A549 (cell line): Measurements from ENCODE around the gene ZBTB20. TPM values are rescaled to one million over a fixed set of nuclear protein-coding genes. Genes with fewer than 3 reads are reported as not detected.

ENCODE experiments used
- ATAC-seq, 2 experiments: fragments of 200-7000 bp in 1 of 2; fragments of >200 bp in 1 of 2; cut with Nextera tagmentation in 1 of 2; cut with Tn5 transposase in 1 of 2; 3 replicates each; pipeline versions ENCODE4 v1.8.0 to v1.9.1; 2018 to 2020; ENCODE audit warnings: mild to moderate bottlenecking in 1 of 2, moderate library complexity in 1 of 2
- CTCF ChIA-PET: fragments of 300-600 bp; sonication (Branson Sonifier 250); formaldehyde crosslinking; extraction: SDS; loops from one replicate; lab custom pipeline; 2021; ENCODE audit warnings: antibody characterized with exemption, inconsistent platforms; lab: Yijun Ruan, JAX
- POLR2A ChIA-PET: fragments of 350-600 bp; formaldehyde crosslinking; extraction: SDS; loops from one replicate; lab custom pipeline; 2021; ENCODE audit warnings: antibody characterized with exemption, inconsistent platforms; lab: Yijun Ruan, JAX
- DNase-seq, 2 experiments: peaks; one replicate each; pipeline versions ENCODE4 v3.0.0 to v3.0.0-alpha.2; 2011 to 2016; ENCODE audit warnings: low read depth in 1 of 2, low spot score in 1 of 2
- FAIRE-seq: peaks from 2 replicates; lab custom pipeline; 2011; peaks lifted over from hg19 to GRCh38; lab: Jason Lieb, UNC
- H3K27ac ChIP-seq, 2 experiments: fragments of >200 bp; sonication (Bioruptor Twin); formaldehyde crosslinking; 3 replicates each; pipeline ENCODE4 v1.5.1; 2016 to 2017
- H3K4me1 ChIP-seq: fragments of >200 bp; sonication (Bioruptor Twin); formaldehyde crosslinking; 3 replicates; pipeline ENCODE4 v1.6.1; 2016
- H3K4me2 ChIP-seq: fragments of >200 bp; sonication (Bioruptor Twin); formaldehyde crosslinking; 3 replicates; pipeline ENCODE4 v1.6.1; 2016
- H3K4me3 ChIP-seq: fragments of >200 bp; sonication (Bioruptor Twin); formaldehyde crosslinking; 3 replicates; pipeline ENCODE4 v1.5.1; 2016
- H3K9me3 ChIP-seq: fragments of >200 bp; sonication (Bioruptor Twin); formaldehyde crosslinking; 3 replicates; pipeline ENCODE4 v1.6.1; 2016
- CBX2 ChIP-seq: fragments of 200-600 bp; sonication (generic); IDR thresholded peaks from 2 replicates; pipeline ENCODE4 v1.6.1; 2016; ENCODE audit warnings: low read depth, mild to moderate bottlenecking, borderline replicate concordance
- CEBPB ChIP-seq, 2 experiments: fragments of >200 bp in 1 of 2; sonication (Bioruptor Twin) in 1 of 2; formaldehyde crosslinking in 1 of 2; IDR thresholded peaks; 2 replicates each; pipeline ENCODE4 v1.6.1; 2012 to 2016
- EHMT2 ChIP-seq: fragments of 200-600 bp; sonication (generic); IDR thresholded peaks from 2 replicates; pipeline ENCODE4 v1.6.1; 2016; ENCODE audit warnings: antibody characterized with exemption, low read depth, mild to moderate bottlenecking, moderate library complexity
- EP300 ChIP-seq, 2 experiments: fragments of >200 bp; sonication (Bioruptor Twin); formaldehyde crosslinking; IDR thresholded peaks; 2 replicates in 1 of 2; 3 replicates in 1 of 2; pipeline ENCODE4 v1.6.1; 2016 to 2017
- HEYL ChIP-seq: fragments of 250-450 bp; sonication (Bioruptor Pico); IDR thresholded peaks from 2 replicates; pipeline ENCODE4 v1.8.0; 2021; ENCODE audit warnings: mild to moderate bottlenecking, moderate library complexity
- HOXB13 ChIP-seq: fragments of 250-450 bp; sonication (Bioruptor Pico); IDR thresholded peaks from 2 replicates; pipeline ENCODE4 v1.5.0; 2020; ENCODE audit warnings: low read depth, mild to moderate bottlenecking, moderate library complexity
- HOXB5 ChIP-seq: fragments of 250-450 bp; sonication (Bioruptor Pico); IDR thresholded peaks from 2 replicates; pipeline ENCODE4 v1.5.0; 2020; ENCODE audit warnings: mild to moderate bottlenecking, moderate library complexity
- JUN ChIP-seq, 2 experiments: fragments of >200 bp; sonication (Bioruptor Twin); formaldehyde crosslinking; IDR thresholded peaks; 2 replicates in 1 of 2; 3 replicates in 1 of 2; pipeline ENCODE4 v1.6.1; 2016 to 2017
- KDM1A ChIP-seq: fragments of 200-600 bp; sonication (generic); IDR thresholded peaks from 2 replicates; pipeline ENCODE4 v1.6.1; 2016; ENCODE audit warnings: low read depth, mild to moderate bottlenecking
- KDM5A ChIP-seq: fragments of 200-600 bp; sonication (generic); IDR thresholded peaks from 2 replicates; pipeline ENCODE4 v1.6.1; 2016; ENCODE audit warnings: antibody characterized with exemption, mild to moderate bottlenecking
- PHF8 ChIP-seq: fragments of 200-600 bp; sonication (generic); IDR thresholded peaks from 2 replicates; pipeline ENCODE4 v1.6.1; 2016; ENCODE audit warnings: low read depth, mild to moderate bottlenecking, antibody characterized with exemption, moderate library complexity, borderline replicate concordance
- POLR2A ChIP-seq: IDR thresholded peaks from 2 replicates; pipeline ENCODE4 v1.6.1; 2012; ENCODE audit warnings: mild to moderate bottlenecking, low read length
- RARB ChIP-seq: fragments of 250-450 bp; sonication (Bioruptor Pico); IDR thresholded peaks from 2 replicates; pipeline ENCODE4 v1.8.0; 2021; ENCODE audit warnings: mild to moderate bottlenecking, moderate library complexity
- RNF2 ChIP-seq: fragments of 200-600 bp; sonication (generic); IDR thresholded peaks from 2 replicates; pipeline ENCODE4 v1.6.1; 2016; ENCODE audit warnings: low read depth, mild to moderate bottlenecking, antibody characterized with exemption, moderate library complexity, borderline replicate concordance
- SMC3 ChIP-seq: fragments of >200 bp; sonication (Bioruptor Twin); formaldehyde crosslinking; IDR thresholded peaks from 3 replicates; pipeline ENCODE4 v1.6.1; 2018; ENCODE audit warnings: inconsistent platforms
- SREBF2 ChIP-seq: fragments of 450-650 bp; IDR thresholded peaks from 2 replicates; pipeline ENCODE4 v1.6.1; 2014; ENCODE audit warnings: mild to moderate bottlenecking, moderate library complexity
- ZFP36 ChIP-seq: fragments of 450-650 bp; IDR thresholded peaks from 2 replicates; pipeline ENCODE4 v1.6.1; 2014; ENCODE audit warnings: borderline replicate concordance; ENCODE audit not compliant: partially characterized antibody
- ZSCAN20 ChIP-seq: fragments of 250-450 bp; sonication (Bioruptor Pico); IDR thresholded peaks from 2 replicates; pipeline ENCODE4 v1.8.0; 2022; ENCODE audit warnings: mild to moderate bottlenecking, moderate library complexity
- WGBS: methylation state at CpG from one replicate; pipeline ENCODE4 v1.1.6; 2017; ENCODE audit errors: missing lambda C conversion rate; 5-methylcytosine and 5-hydroxymethylcytosine counted together
- polyA plus RNA-seq, 4 experiments: library from polyadenylated mRNA; depleted of rRNA in 3 of 4; stranded (reverse); fragments of >200 nt; fragmentation: RNase III in 1 of 4; extraction: RNeasy Plus Mini Kit Qiagen cat#74134 plus additional on column Dnase treatment in 1 of 4; gene quantifications; 2 replicates in 3 of 4; 3 replicates in 1 of 4; pipeline ENCODE4 v1.2.3, GENCODE V29; 2011 to 2017
- TF ChIP-seq, protein P1 (sequence below): fragments of 250-450 bp; sonication (Bioruptor Pico); IDR thresholded peaks from 2 replicates; pipeline ENCODE4 v1.5.0; 2020; ENCODE audit warnings: low read depth, mild to moderate bottlenecking, moderate library complexity
- TF ChIP-seq, protein P2 (sequence below): fragments of 200-600 bp; sonication (generic); IDR thresholded peaks from 2 replicates; pipeline ENCODE4 v1.6.1; 2016; ENCODE audit warnings: antibody characterized with exemption, mild to moderate bottlenecking, moderate library complexity
- TF ChIP-seq, protein P3 (sequence below): fragments of >200 bp; sonication (Bioruptor Twin); formaldehyde crosslinking; IDR thresholded peaks from 3 replicates; pipeline ENCODE4 v1.5.1; 2016

The ZBTB20 gene
- polyA plus RNA-seq, 2 of the 4 experiments (the other 2 are of a cell fraction), result 0.85 to 5.0 TPM

DNA sequence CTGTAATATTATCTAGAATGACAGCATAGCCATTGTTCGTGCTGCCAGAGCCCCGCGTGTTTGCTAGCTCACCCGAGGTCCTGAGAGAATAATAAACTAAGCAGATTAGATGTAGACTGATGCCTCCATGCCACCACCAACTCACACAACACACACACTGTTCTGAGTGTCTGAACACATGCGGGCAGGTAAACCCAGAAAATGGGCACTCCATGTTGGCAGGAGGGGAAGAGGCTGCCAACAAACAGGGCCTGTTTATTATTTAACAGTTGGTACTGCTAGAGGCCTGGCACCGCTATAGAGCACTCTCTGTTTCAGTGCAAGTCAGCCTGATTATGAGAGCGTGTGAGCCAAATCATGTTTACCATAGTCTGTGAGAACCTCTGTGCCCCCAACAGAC is 299.0 kb downstream of the ZBTB20 start:
- no peak overlapping the region for H3K27ac ChIP-seq
- H3K4me2 ChIP-seq, result no peak overlapping the region
- ChIA-PET POLR2A (no interaction called here), CTCF (interaction anchor here (1.1 kb wide), 1 partner anchor 429 kb away, joined by 4 read pairs; no protein-coding TSS in a partner anchor)
- H3K9me3 ChIP-seq, result no peaks in the 10 kb centered on the region
- TF ChIP-seq PHF8 (no peak), EP300 (IDR thresholded peaks at IDR 0.05) (no peak), HOXB5 (CRISPR knock-in tag) (no peak), ZSCAN20 (no peak), RARB (CRISPR knock-in tag) (no peak), KDM5A (no peak), HEYL (CRISPR knock-in tag) (no peak)
- TF ChIP-seq, protein P1, sequence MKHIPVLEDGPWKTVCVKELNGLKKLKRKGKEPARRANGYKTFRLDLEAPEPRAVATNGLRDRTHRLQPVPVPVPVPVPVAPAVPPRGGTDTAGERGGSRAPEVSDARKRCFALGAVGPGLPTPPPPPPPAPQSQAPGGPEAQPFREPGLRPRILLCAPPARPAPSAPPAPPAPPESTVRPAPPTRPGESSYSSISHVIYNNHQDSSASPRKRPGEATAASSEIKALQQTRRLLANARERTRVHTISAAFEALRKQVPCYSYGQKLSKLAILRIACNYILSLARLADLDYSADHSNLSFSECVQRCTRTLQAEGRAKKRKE (CRISPR knock-in tag), result no peak
- TF ChIP-seq, protein P2, sequence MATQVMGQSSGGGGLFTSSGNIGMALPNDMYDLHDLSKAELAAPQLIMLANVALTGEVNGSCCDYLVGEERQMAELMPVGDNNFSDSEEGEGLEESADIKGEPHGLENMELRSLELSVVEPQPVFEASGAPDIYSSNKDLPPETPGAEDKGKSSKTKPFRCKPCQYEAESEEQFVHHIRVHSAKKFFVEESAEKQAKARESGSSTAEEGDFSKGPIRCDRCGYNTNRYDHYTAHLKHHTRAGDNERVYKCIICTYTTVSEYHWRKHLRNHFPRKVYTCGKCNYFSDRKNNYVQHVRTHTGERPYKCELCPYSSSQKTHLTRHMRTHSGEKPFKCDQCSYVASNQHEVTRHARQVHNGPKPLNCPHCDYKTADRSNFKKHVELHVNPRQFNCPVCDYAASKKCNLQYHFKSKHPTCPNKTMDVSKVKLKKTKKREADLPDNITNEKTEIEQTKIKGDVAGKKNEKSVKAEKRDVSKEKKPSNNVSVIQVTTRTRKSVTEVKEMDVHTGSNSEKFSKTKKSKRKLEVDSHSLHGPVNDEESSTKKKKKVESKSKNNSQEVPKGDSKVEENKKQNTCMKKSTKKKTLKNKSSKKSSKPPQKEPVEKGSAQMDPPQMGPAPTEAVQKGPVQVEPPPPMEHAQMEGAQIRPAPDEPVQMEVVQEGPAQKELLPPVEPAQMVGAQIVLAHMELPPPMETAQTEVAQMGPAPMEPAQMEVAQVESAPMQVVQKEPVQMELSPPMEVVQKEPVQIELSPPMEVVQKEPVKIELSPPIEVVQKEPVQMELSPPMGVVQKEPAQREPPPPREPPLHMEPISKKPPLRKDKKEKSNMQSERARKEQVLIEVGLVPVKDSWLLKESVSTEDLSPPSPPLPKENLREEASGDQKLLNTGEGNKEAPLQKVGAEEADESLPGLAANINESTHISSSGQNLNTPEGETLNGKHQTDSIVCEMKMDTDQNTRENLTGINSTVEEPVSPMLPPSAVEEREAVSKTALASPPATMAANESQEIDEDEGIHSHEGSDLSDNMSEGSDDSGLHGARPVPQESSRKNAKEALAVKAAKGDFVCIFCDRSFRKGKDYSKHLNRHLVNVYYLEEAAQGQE, result no peak
- no peak for FAIRE-seq
- 92% methylated on average over 7 of the region's 7 CpGs for WGBS
- no peak; a peak in 1 of 6 replicates for ATAC-seq
- DNase-seq, result no peak
- no peak overlapping the region for H3K4me3 ChIP-seq
- H3K4me1 ChIP-seq, result no peaks in the 10 kb centered on the region

DNA sequence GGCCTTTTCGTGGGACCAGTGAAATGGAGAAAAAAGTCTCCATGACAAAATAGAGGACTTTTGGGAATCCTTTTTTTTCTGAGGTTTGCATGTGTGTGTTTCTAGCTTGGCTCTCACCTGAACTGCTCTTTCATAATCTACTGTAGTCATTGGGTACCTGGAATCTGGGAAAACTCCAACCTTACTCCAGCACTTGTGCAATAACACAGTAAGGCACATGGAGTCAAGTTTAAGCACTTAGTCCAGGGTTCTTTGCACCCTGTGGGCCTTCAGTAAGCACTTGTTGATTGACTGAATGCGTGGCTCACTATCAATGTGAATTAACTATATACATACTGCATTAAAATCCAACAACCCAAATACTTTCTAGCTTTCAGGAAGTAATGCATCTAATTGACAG is 299.5 kb downstream of the ZBTB20 start:
- 39% methylated on average over 2 of the region's 2 CpGs for WGBS
- no peak overlapping the region for H3K27ac ChIP-seq
- TF ChIP-seq, protein P1 (CRISPR knock-in tag), result no peak
- no peak for TF ChIP-seq KDM1A
- no peak for TF ChIP-seq JUN (IDR thresholded peaks at IDR 0.05)
- no peak for TF ChIP-seq SMC3
- no peak for TF ChIP-seq POLR2A
- TF ChIP-seq ZFP36, result no peak
- TF ChIP-seq EP300 (IDR thresholded peaks at IDR 0.05), result no peak
- no peak for TF ChIP-seq SREBF2
- no peak for TF ChIP-seq CEBPB (IDR thresholded peaks at IDR 0.05)
- no peak for TF ChIP-seq RNF2
- TF ChIP-seq HOXB13 (CRISPR knock-in tag), result no peak
- no peak for TF ChIP-seq EHMT2
- TF ChIP-seq HOXB5 (CRISPR knock-in tag), result no peak
- TF ChIP-seq, protein P3, sequence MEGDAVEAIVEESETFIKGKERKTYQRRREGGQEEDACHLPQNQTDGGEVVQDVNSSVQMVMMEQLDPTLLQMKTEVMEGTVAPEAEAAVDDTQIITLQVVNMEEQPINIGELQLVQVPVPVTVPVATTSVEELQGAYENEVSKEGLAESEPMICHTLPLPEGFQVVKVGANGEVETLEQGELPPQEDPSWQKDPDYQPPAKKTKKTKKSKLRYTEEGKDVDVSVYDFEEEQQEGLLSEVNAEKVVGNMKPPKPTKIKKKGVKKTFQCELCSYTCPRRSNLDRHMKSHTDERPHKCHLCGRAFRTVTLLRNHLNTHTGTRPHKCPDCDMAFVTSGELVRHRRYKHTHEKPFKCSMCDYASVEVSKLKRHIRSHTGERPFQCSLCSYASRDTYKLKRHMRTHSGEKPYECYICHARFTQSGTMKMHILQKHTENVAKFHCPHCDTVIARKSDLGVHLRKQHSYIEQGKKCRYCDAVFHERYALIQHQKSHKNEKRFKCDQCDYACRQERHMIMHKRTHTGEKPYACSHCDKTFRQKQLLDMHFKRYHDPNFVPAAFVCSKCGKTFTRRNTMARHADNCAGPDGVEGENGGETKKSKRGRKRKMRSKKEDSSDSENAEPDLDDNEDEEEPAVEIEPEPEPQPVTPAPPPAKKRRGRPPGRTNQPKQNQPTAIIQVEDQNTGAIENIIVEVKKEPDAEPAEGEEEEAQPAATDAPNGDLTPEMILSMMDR, result no peak
- no peak for TF ChIP-seq CBX2
- no peak overlapping the region for H3K4me2 ChIP-seq
- DNase-seq, result no peak
- ChIA-PET POLR2A (no interaction called here), CTCF (interaction anchor here (1.1 kb wide), 1 partner anchor 429 kb away, joined by 4 read pairs; no protein-coding TSS in a partner anchor)
- no peak overlapping the region for H3K4me3 ChIP-seq
- no peak for ATAC-seq
- H3K9me3 ChIP-seq, result no peaks in the 10 kb centered on the region
- FAIRE-seq, result no peak
- no peaks in the 10 kb centered on the region for H3K4me1 ChIP-seq
